Body of pancreas (tissue), 4 donors: Measurements from ENCODE around the gene SUGP2. TPM values are rescaled to one million over a fixed set of nuclear protein-coding genes. Genes with fewer than 3 reads are reported as not detected.

ENCODE experiments used
- ATAC-seq: fragments of 150-250 bp; one replicate; pipeline ENCODE4 v1.9.1; 2016
- DNase-seq, 4 donors: peaks; one replicate each; pipeline ENCODE4 v3.0.0-alpha.2; 2019
- H3K27ac ChIP-seq, 4 donors: fragments of 200-600 bp; sonication (generic); 1 replicate in 3 of 4; 2 replicates in 1 of 4; pipeline versions ENCODE4 v1.5.1 to v1.6.1; 2016 to 2019; ENCODE audit warnings: mild to moderate bottlenecking in 1 of 4, mixed read lengths in 1 of 4, moderate library complexity in 1 of 4
- H3K27me3 ChIP-seq, 2 donors: fragments of 200-600 bp; sonication (generic); one replicate each; pipeline ENCODE4 v1.6.0; 2016; ENCODE audit warnings: mild to moderate bottlenecking in 1 of 2
- H3K36me3 ChIP-seq, 2 donors: fragments of 200-600 bp; sonication (generic); replicated peaks in 1 of 2; 2 replicates each; pipeline ENCODE4 v1.5.1; 2016; ENCODE audit warnings: low read depth in 2 of 2; ENCODE audit not compliant: insufficient read depth in 1 of 2
- H3K4me1 ChIP-seq: fragments of 200-600 bp; sonication (generic); one replicate; pipeline ENCODE4 v1.6.0; 2016
- H3K4me3 ChIP-seq, 2 donors: fragments of 200-600 bp; sonication (generic); 1 replicate in 1 of 2; 2 replicates in 1 of 2; pipeline ENCODE4 v1.5.1; 2016 to 2019
- H3K9me3 ChIP-seq, 3 donors: fragments of 200-600 bp; sonication (generic); 1 replicate in 2 of 3; 2 replicates in 1 of 3; pipeline ENCODE4 v1.5.1; 2016
- CTCF ChIP-seq, 7 experiments: fragments of 450-650 bp in 4 of 7; fragments of 200-600 bp in 3 of 7; sonication (generic) in 3 of 7; IDR thresholded peaks; one replicate each; pipeline ENCODE4 v1.5.1; 2016 to 2019; ENCODE audit warnings: antibody characterized with exemption in 7 of 7
- POLR2A ChIP-seq, 3 donors: fragments of 450-650 bp; IDR thresholded peaks; one replicate each; pipeline ENCODE4 v1.6.1; 2016; ENCODE audit warnings: antibody characterized with exemption in 3 of 3, mild to moderate bottlenecking in 2 of 3
- WGBS, 2 donors: methylation state at CpG; one replicate each; pipeline ENCODE4 v1.1.5; 2017; 5-methylcytosine and 5-hydroxymethylcytosine counted together
- intact Hi-C: fragments of 100-400 bp; cut with DNase I; formaldehyde crosslinking; loops from one replicate; pipeline ENCODE4 v1.15.1; 2023
- total RNA-seq, 2 donors: library from RNA; depleted of rRNA; stranded (reverse); fragments of >200 nt; gene quantifications; one replicate each; pipeline ENCODE4 v1.1.0, GENCODE V29; 2016

Gene SUGP2
- total RNA-seq, 2 donors from 2014 or later, result 22.1 to 115 TPM

GRCh38 chr19:18999896-19000620 is 33.3 kb downstream of the SUGP2 start:
- H3K27ac ChIP-seq, result no peak overlapping the region
- no peaks in the 10 kb centered on the region for H3K9me3 ChIP-seq
- intact Hi-C loops, result no loop called here
- no peaks in the 10 kb centered on the region for H3K27me3 ChIP-seq
- H3K4me1 ChIP-seq, result no peaks in the 10 kb centered on the region
- WGBS, 2 donors, result 79 to 85% methylated on average over 11 of the region's 11 CpGs
- H3K4me3 ChIP-seq, result no peak overlapping the region
- ATAC-seq (no peak), DNase-seq (no peak)
- TF ChIP-seq POLR2A (IDR thresholded peaks at IDR 0.05) (no peak), CTCF (IDR thresholded peaks at IDR 0.05) (no peak)
- H3K36me3 ChIP-seq, result peaks cover 0 to 10% of the 10 kb centered on the region in 2 donors

GRCh38 chr19:18999016-18999758 is 34.1 kb downstream of the SUGP2 start:
- Histone ChIP-seq H3K9me3 (no peaks in the 10 kb centered on the region), H3K27me3 (no peaks in the 10 kb centered on the region), H3K4me3 (no peak overlapping the region), H3K27ac (no peak overlapping the region), H3K4me1 (no peaks in the 10 kb centered on the region), H3K36me3 (peaks cover 0 to 11% of the 10 kb centered on the region in 2 donors)
- WGBS, 2 donors, result 27 to 62% methylated on average over 3 to 14 of the region's 14 CpGs
- DNase-seq (no peak), ATAC-seq (no peak)
- TF ChIP-seq CTCF (IDR thresholded peaks at IDR 0.05) (no peak), POLR2A (IDR thresholded peaks at IDR 0.05) (no peak)
- intact Hi-C loops, result no loop called here

- 89 to 94% methylated on average over 8 of the region's 8 CpGs for WGBS, 2 donors
- H3K4me3 ChIP-seq, result no peak overlapping the region
- no peaks in the 10 kb centered on the region for H3K9me3 ChIP-seq
- ATAC-seq, result no peak
- H3K27ac ChIP-seq, result no peak overlapping the region
- TF ChIP-seq POLR2A (IDR thresholded peaks at IDR 0.05) (no peak), CTCF (IDR thresholded peaks at IDR 0.05) (no peak)
- no peak for DNase-seq
- intact Hi-C loops, result no loop called here
- H3K4me1 ChIP-seq, result no peaks in the 10 kb centered on the region
- H3K36me3 ChIP-seq, result peaks cover 0 to 9% of the 10 kb centered on the region in 2 donors
- H3K27me3 ChIP-seq, result no peaks in the 10 kb centered on the region
These were observed 35.0 kb downstream of the SUGP2 start for GRCh38 chr19:18998276-18998675.

- ATAC-seq, result no peak
- DNase-seq, result no peak
- H3K36me3 ChIP-seq, result peaks cover 0 to 9% of the 10 kb centered on the region in 2 donors
- no peaks in the 10 kb centered on the region for H3K27me3 ChIP-seq
- H3K9me3 ChIP-seq, result no peaks in the 10 kb centered on the region
- TF ChIP-seq POLR2A (IDR thresholded peaks at IDR 0.05), result no peak
- TF ChIP-seq CTCF (IDR thresholded peaks at IDR 0.05), result no peak
- intact Hi-C loops, result no loop called here
- no peak overlapping the region for H3K4me3 ChIP-seq
- WGBS, 2 donors, result 73 to 87% methylated on average over 5 to 6 of the region's 6 CpGs
- H3K27ac ChIP-seq, result no peak overlapping the region
- H3K4me1 ChIP-seq, result no peaks in the 10 kb centered on the region
These were observed 36.4 kb downstream of the SUGP2 start for GRCh38 chr19:18996796-18997394.
